Pancreas (tissue), 10 donors: ENCODE results near the gene OST4. TPM values are rescaled to one million over a fixed set of nuclear protein-coding genes. Genes with fewer than 3 reads are reported as not detected.
"Not testable (repeated sequence)": the region's sequence is repeated elsewhere in the genome, so short reads cannot be mapped to it uniquely, and the experiment has no call there.

Experiments used
- ATAC-seq, 4 donors: fragments of 200-7000 bp; cut with Tn5 transposase; one replicate each; pipeline versions ENCODE4 v1.8.0 to v1.9.1; 2020; ENCODE audit warnings: mild to moderate bottlenecking in 4 of 4, moderate library complexity in 4 of 4
- DNase-seq, 6 donors: peaks; one replicate each; pipeline ENCODE4 v3.0.0-alpha.2; 2020
- FAIRE-seq: peaks from 2 replicates; lab custom pipeline; 2012; peaks lifted over from hg19 to GRCh38; lab: Jason Lieb, UNC
- H3K27ac ChIP-seq, 4 donors: fragments of 200-600 bp; sonication (generic); 1 replicate in 3 of 4; 2 replicates in 1 of 4; pipeline versions ENCODE4 v1.5.0 to v1.8.0; 2020
- H3K27me3 ChIP-seq, 4 donors: fragments of 200-600 bp; one replicate each; pipeline ENCODE4 v1.8.0; 2021
- H3K36me3 ChIP-seq, 3 donors: fragments of 200-600 bp; sonication (generic) in 1 of 3; one replicate each; pipeline versions ENCODE4 v1.5.0 to v1.8.0; 2020 to 2021
- H3K4me1 ChIP-seq, 3 donors: fragments of 200-600 bp; one replicate each; pipeline ENCODE4 v1.8.0; 2021
- H3K4me3 ChIP-seq, 4 donors: fragments of 200-600 bp; sonication (generic) in 2 of 4; one replicate each; pipeline versions ENCODE4 v1.5.0 to v1.8.0; 2020 to 2021
- H3K9me3 ChIP-seq, 4 donors: fragments of 200-600 bp; one replicate each; pipeline ENCODE4 v1.8.0; 2021
- CTCF ChIP-seq, 4 donors: fragments of 200-600 bp; sonication (generic) in 3 of 4; IDR thresholded peaks; one replicate each; pipeline versions ENCODE4 v1.5.0 to v1.8.0; 2021; ENCODE audit warnings: antibody characterized with exemption in 4 of 4
- WGBS, 2 donors: extraction: QIAGEN DNeasy Blood & Tissue Kit; methylation state at CpG; one replicate each; pipeline ENCODE4 v1.1.7; 2013; 5-methylcytosine and 5-hydroxymethylcytosine counted together
- intact Hi-C, 3 donors: fragments of 100-400 bp; cut with DNase I; formaldehyde crosslinking; loops; one replicate each; pipeline versions ENCODE4 v1.11.1 to v1.14.2; 2022
- polyA plus RNA-seq, 2 donors: library from polyadenylated mRNA; stranded (reverse); fragments of 200-250 nt; gene quantifications; one replicate each; pipeline ENCODE4 v1.2.3, GENCODE V29; 2013
- total RNA-seq, 6 donors: library from RNA; stranded (reverse); fragmentation: NEBNext Ultra II Directional in 4 of 6; extraction: Animal tissue kit (Norgen Biotek cat#: 25700) in 4 of 6; gene quantifications; one replicate each; pipeline versions ENCODE4 v1.2.1 to v1.2.4, GENCODE V29; 2021 to 2023
- donor health status: healthy with polysubstance abuse.
- donor health status: DM: no; HTN: no; CAD: no; lungs with moderate emphysema.
- donor health status: DM: no; HTN: no; CAD: no.
- donor health status: control.
- donor health status: control.
- donor health status: Bipolar disorder and iron deficiency.
- donor health status: DM: yes; HTN: yes; CAD: no.
- donor health status: DM: no; HTN: no; CAD: no.
- donor health status: DM: no; HTN: no; CAD: no.
- donor health status: DM: yes; HTN: yes; CAD: no.

OST4 gene
- total and polyA plus RNA-seq, 8 donors: 76.6 to 188 (median 120) TPM

DNA sequence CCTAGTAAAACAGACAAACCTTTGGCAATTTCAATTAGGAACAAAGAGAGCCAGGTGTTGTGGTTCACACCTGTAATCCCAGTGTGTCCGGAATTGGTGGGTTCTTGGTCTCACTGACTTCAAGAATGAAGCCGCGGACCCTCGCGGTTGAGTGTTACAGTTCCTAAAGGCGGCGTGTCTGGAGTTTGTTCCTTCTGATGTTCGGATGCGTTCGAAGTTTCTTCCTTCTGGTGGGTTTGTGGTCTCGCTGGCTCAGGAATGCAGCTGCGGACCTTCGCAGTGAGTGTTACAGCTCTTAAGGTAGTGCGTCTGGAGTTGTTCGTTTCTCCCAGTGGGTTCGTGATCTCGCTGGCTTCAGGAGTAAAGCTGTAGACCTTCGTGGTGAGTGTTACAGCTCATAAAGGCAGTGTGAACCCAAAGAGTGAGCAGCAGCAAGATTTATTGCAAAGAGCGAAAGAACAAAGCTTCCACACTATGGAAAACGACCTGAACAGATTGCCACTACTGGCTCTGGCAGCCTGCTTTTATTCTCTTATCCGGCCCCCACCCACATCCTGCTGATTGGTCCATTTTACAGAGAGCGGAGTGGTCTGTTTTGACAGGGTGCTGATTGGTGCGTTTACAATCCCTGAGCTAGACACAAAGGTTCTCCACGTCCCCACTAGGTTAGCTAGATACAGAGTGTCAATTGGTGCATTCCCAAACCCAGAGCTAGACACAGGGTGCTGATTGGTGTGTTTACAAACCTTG is 39.3 kb upstream of the OST4 start:
- H3K36me3 ChIP-seq, ATAC-seq, FAIRE-seq, H3K4me1 ChIP-seq, H3K27ac ChIP-seq, H3K9me3 ChIP-seq, H3K4me3 ChIP-seq, intact Hi-C loops, H3K27me3 ChIP-seq, DNase-seq: not testable (repeated sequence)
- WGBS, 2 donors: 70 to 78% methylated on average over 24 of the region's 24 CpGs

DNA sequence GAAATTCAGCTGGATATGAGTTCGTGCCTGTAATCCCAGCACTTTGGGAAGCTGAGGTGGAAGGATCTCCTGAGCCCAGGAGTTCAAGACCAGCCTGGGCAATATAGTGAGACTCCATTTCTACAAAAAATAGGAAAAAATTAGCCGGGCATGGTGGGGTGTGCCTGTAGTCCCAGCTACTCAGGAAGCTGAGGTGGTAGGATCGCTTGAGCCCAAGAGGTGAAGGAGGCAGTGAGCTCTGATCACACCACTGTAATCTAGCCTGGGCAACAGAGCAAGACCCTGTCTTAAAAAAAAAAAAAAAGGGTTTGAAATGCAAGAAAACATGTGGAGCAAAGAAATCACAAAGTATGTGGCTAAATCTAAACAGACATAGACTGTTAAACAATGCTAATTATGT is 37.6 kb upstream of the OST4 start:
- Histone ChIP-seq H3K36me3 (no peaks in the 10 kb centered on the region), H3K4me3 (no peak overlapping the region), H3K9me3 (no peaks in the 10 kb centered on the region), H3K4me1 (no peaks in the 10 kb centered on the region), H3K27ac (no peak overlapping the region), H3K27me3 (no peaks in the 10 kb centered on the region)
- FAIRE-seq (no peak), ATAC-seq (no peak), DNase-seq (no peak)
- WGBS, 2 donors: 84 to 92% methylated on average over 3 of the region's 3 CpGs
- intact Hi-C loops: no loop called here
- TF ChIP-seq CTCF (IDR thresholded peaks at IDR 0.05): no peak

- no peak overlapping the region for H3K27ac ChIP-seq
- no peaks in the 10 kb centered on the region for H3K9me3 ChIP-seq
- no peak overlapping the region for H3K4me3 ChIP-seq
- TF ChIP-seq CTCF (IDR thresholded peaks at IDR 0.05): no peak
- FAIRE-seq (no peak), DNase-seq (no peak), ATAC-seq (no peak)
- no peaks in the 10 kb centered on the region for H3K4me1 ChIP-seq
- H3K27me3 ChIP-seq: no peaks in the 10 kb centered on the region
- WGBS, 2 donors: 56 to 69% methylated on average over 2 of the region's 2 CpGs
- intact Hi-C loops: no loop called here
- no peaks in the 10 kb centered on the region for H3K36me3 ChIP-seq
Measured at GRCh38 chr2:27108221-27108620, 36.8 kb upstream of the OST4 start.

- intact Hi-C loops: no loop called here
- TF ChIP-seq CTCF (IDR thresholded peaks at IDR 0.05): no peak
- 52 to 71% methylated on average over 3 of the region's 3 CpGs for WGBS, 2 donors
Measured at GRCh38 chr2:27105981-27106380, 34.5 kb upstream of the OST4 start.

GRCh38 chr2:27102329-27102728 is 30.9 kb upstream of the OST4 start:
- TF ChIP-seq CTCF (IDR thresholded peaks at IDR 0.05): no peak
- ATAC-seq: no peak
- H3K36me3 ChIP-seq: no peaks in the 10 kb centered on the region
- no peaks in the 10 kb centered on the region for H3K27me3 ChIP-seq
- no peak overlapping the region for H3K4me3 ChIP-seq
- intact Hi-C loops: loop anchor here in 1 of 3 donors (5.0 kb wide), 1 partner anchor 175 kb away; the partner anchor contains the start of gene DNAJC5G
- FAIRE-seq: no peak
- no peaks in the 10 kb centered on the region for H3K9me3 ChIP-seq
- no peaks in the 10 kb centered on the region for H3K4me1 ChIP-seq
- WGBS, 2 donors: 80 to 92% methylated on average over 5 of the region's 5 CpGs
- DNase-seq: no peak
- H3K27ac ChIP-seq: no peak overlapping the region

More at GRCh38 chr2:27105981-27106380, 34.5 kb upstream of the OST4 start:
- ATAC-seq (no peak), FAIRE-seq (no peak), DNase-seq (no peak)
- Histone ChIP-seq H3K4me3 (no peak overlapping the region), H3K27me3 (no peaks in the 10 kb centered on the region), H3K4me1 (no peaks in the 10 kb centered on the region), H3K9me3 (no peaks in the 10 kb centered on the region), H3K36me3 (no peaks in the 10 kb centered on the region), H3K27ac (no peak overlapping the region)
